HG03196 (cell line): ENCODE results near the gene COL16A1.

Experiments used
- ATAC-seq: cut with Tn5 transposase; IDR thresholded peaks from one replicate; pipeline ENCODE4 v1.9.1; 2021; ENCODE audit not compliant: unreplicated experiment

Gene COL16A1

GRCh38 chr1:31689379-31689778 lies 14.4 kb downstream of the COL16A1 start:
- ATAC-seq, result no peak

- no peak for ATAC-seq
These were observed 15.4 kb downstream of the COL16A1 start for GRCh38 chr1:31688233-31688918.

- no peak for ATAC-seq
These were observed 16.2 kb downstream of the COL16A1 start for GRCh38 chr1:31687601-31688000.

GRCh38 chr1:31685795-31686194 lies 18.0 kb downstream of the COL16A1 start:
- no peak for ATAC-seq

GRCh38 chr1:31683997-31684396 lies 19.8 kb downstream of the COL16A1 start:
- no peak for ATAC-seq

GRCh38 chr1:31681415-31681814 lies 22.4 kb downstream of the COL16A1 start:
- no peak for ATAC-seq

- no peak for ATAC-seq
These were observed 24.1 kb downstream of the COL16A1 start for GRCh38 chr1:31679676-31680230.

- no peak for ATAC-seq
These were observed 24.7 kb downstream of the COL16A1 start for GRCh38 chr1:31679091-31679490.

- no peak for ATAC-seq
These were observed 25.1 kb downstream of the COL16A1 start for GRCh38 chr1:31678681-31679080.

GRCh38 chr1:31677949-31678348 lies 25.9 kb downstream of the COL16A1 start:
- ATAC-seq, result no peak

- ATAC-seq, result no peak
These were observed 26.4 kb downstream of the COL16A1 start for GRCh38 chr1:31677401-31677800.

GRCh38 chr1:31675756-31676155 lies 28.1 kb downstream of the COL16A1 start:
- no peak for ATAC-seq

GRCh38 chr1:31675161-31675560 lies 28.7 kb downstream of the COL16A1 start:
- ATAC-seq, result no peak

GRCh38 chr1:31674626-31675025 lies 29.2 kb downstream of the COL16A1 start:
- ATAC-seq, result no peak

GRCh38 chr1:31673433-31673832 lies 30.4 kb downstream of the COL16A1 start:
- no peak for ATAC-seq

- ATAC-seq, result no peak
These were observed 30.8 kb downstream of the COL16A1 start for GRCh38 chr1:31672986-31673385.

- ATAC-seq, result no peak
These were observed 32.1 kb downstream of the COL16A1 start for GRCh38 chr1:31671561-31672201.

GRCh38 chr1:31671147-31671546 lies 32.7 kb downstream of the COL16A1 start:
- ATAC-seq, result no peak

- no peak for ATAC-seq
These were observed 33.2 kb downstream of the COL16A1 start for GRCh38 chr1:31670593-31670964.

- ATAC-seq, result no peak
These were observed 33.8 kb downstream of the COL16A1 start for GRCh38 chr1:31669786-31670592.

GRCh38 chr1:31669433-31669785 lies 34.4 kb downstream of the COL16A1 start:
- no peak for ATAC-seq
